Liver (tissue), 3 donors: Measurements from ENCODE around the gene CCDC88C.
"Not testable (repeated sequence)": the region's sequence is repeated elsewhere in the genome, so short reads cannot be mapped to it uniquely, and the experiment has no call there.

ENCODE experiments used
- FOXA2 ChIP-seq: IDR thresholded peaks from 2 replicates; pipeline ENCODE4 v1.6.1; 2016; ENCODE audit warnings: antibody characterized with exemption
- TF ChIP-seq, protein P1 (sequence below): IDR thresholded peaks from 2 replicates; pipeline ENCODE4 v1.6.1; 2016; ENCODE audit warnings: antibody characterized with exemption
- TF ChIP-seq, protein P2 (sequence below): fragments of 150-350 bp; IDR thresholded peaks from 2 replicates; pipeline ENCODE4 v1.5.1; 2017; ENCODE audit warnings: improper control_type of control experiment, low read depth, low read length; ENCODE audit not compliant: missing input control
- TF ChIP-seq, protein P3 (sequence below): IDR thresholded peaks from 2 replicates; pipeline ENCODE4 v1.6.1; 2016; ENCODE audit warnings: antibody characterized with exemption, mild to moderate bottlenecking
- TF ChIP-seq, protein P4 (sequence below): IDR thresholded peaks from 2 replicates; pipeline ENCODE4 v1.6.1; 2016; ENCODE audit warnings: antibody characterized with exemption
- donor health status: healthy.
- donor health status: healthy.

DNA sequence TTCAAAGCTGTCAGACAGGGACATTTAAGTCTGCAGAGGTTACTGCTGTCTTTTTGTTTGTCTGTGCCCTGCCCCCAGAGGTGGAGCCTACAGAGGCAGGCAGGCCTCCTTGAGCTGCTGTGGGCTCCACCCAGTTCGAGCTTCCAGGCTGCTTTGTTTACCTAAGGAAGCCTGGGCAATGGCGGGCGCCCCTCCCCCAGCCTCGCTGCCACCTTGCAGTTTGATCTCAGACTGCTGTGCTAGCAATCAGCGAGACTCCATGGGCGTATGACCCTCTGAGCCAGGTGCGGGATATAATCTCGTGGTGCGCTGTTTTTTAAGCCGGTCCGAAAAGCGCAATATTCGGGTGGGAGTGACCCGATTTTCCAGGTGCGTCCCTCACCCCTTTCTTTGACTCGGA, 18.6 kb upstream of the CCDC88C start:
- TF ChIP-seq, protein P1, sequence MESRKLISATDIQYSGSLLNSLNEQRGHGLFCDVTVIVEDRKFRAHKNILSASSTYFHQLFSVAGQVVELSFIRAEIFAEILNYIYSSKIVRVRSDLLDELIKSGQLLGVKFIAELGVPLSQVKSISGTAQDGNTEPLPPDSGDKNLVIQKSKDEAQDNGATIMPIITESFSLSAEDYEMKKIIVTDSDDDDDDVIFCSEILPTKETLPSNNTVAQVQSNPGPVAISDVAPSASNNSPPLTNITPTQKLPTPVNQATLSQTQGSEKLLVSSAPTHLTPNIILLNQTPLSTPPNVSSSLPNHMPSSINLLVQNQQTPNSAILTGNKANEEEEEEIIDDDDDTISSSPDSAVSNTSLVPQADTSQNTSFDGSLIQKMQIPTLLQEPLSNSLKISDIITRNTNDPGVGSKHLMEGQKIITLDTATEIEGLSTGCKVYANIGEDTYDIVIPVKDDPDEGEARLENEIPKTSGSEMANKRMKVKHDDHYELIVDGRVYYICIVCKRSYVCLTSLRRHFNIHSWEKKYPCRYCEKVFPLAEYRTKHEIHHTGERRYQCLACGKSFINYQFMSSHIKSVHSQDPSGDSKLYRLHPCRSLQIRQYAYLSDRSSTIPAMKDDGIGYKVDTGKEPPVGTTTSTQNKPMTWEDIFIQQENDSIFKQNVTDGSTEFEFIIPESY = not testable (repeated sequence)
- TF ChIP-seq, protein P2, sequence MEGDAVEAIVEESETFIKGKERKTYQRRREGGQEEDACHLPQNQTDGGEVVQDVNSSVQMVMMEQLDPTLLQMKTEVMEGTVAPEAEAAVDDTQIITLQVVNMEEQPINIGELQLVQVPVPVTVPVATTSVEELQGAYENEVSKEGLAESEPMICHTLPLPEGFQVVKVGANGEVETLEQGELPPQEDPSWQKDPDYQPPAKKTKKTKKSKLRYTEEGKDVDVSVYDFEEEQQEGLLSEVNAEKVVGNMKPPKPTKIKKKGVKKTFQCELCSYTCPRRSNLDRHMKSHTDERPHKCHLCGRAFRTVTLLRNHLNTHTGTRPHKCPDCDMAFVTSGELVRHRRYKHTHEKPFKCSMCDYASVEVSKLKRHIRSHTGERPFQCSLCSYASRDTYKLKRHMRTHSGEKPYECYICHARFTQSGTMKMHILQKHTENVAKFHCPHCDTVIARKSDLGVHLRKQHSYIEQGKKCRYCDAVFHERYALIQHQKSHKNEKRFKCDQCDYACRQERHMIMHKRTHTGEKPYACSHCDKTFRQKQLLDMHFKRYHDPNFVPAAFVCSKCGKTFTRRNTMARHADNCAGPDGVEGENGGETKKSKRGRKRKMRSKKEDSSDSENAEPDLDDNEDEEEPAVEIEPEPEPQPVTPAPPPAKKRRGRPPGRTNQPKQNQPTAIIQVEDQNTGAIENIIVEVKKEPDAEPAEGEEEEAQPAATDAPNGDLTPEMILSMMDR = not testable (repeated sequence)
- not testable (repeated sequence) for TF ChIP-seq FOXA2
- TF ChIP-seq, protein P3, sequence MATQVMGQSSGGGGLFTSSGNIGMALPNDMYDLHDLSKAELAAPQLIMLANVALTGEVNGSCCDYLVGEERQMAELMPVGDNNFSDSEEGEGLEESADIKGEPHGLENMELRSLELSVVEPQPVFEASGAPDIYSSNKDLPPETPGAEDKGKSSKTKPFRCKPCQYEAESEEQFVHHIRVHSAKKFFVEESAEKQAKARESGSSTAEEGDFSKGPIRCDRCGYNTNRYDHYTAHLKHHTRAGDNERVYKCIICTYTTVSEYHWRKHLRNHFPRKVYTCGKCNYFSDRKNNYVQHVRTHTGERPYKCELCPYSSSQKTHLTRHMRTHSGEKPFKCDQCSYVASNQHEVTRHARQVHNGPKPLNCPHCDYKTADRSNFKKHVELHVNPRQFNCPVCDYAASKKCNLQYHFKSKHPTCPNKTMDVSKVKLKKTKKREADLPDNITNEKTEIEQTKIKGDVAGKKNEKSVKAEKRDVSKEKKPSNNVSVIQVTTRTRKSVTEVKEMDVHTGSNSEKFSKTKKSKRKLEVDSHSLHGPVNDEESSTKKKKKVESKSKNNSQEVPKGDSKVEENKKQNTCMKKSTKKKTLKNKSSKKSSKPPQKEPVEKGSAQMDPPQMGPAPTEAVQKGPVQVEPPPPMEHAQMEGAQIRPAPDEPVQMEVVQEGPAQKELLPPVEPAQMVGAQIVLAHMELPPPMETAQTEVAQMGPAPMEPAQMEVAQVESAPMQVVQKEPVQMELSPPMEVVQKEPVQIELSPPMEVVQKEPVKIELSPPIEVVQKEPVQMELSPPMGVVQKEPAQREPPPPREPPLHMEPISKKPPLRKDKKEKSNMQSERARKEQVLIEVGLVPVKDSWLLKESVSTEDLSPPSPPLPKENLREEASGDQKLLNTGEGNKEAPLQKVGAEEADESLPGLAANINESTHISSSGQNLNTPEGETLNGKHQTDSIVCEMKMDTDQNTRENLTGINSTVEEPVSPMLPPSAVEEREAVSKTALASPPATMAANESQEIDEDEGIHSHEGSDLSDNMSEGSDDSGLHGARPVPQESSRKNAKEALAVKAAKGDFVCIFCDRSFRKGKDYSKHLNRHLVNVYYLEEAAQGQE = not testable (repeated sequence)
- TF ChIP-seq, protein P4, sequence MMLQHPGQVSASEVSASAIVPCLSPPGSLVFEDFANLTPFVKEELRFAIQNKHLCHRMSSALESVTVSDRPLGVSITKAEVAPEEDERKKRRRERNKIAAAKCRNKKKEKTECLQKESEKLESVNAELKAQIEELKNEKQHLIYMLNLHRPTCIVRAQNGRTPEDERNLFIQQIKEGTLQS = not testable (repeated sequence)
